HPDE6-E6E7 (cell line): ENCODE data around the gene PRICKLE2.

Experiments
- DNase-seq: peaks from one replicate; pipeline ENCODE4 v3.0.0; 2011; ENCODE audit warnings: missing footprints; ENCODE audit errors: extremely low spot score

PRICKLE2 gene

GRCh38 chr3:64074895-64075679, 150.2 kb downstream of the PRICKLE2 start:
- DNase-seq: no peak

- no peak for DNase-seq
Measured at GRCh38 chr3:64074060-64074459, 151.2 kb downstream of the PRICKLE2 start.

- no peak for DNase-seq
Measured at GRCh38 chr3:64073158-64073761, 152.0 kb downstream of the PRICKLE2 start.

GRCh38 chr3:64072126-64072525, 153.1 kb downstream of the PRICKLE2 start:
- no peak for DNase-seq

GRCh38 chr3:64070704-64071103, 154.6 kb downstream of the PRICKLE2 start:
- DNase-seq: no peak

- DNase-seq: no peak
Measured at GRCh38 chr3:64067506-64068346, 157.5 kb downstream of the PRICKLE2 start.

- no peak for DNase-seq
Measured at GRCh38 chr3:64064804-64065203, 160.5 kb downstream of the PRICKLE2 start.

- DNase-seq: no peak
Measured at GRCh38 chr3:64063983-64064438, 161.3 kb downstream of the PRICKLE2 start.

- no peak for DNase-seq
Measured at GRCh38 chr3:64063207-64063982, 161.9 kb downstream of the PRICKLE2 start.

- no peak for DNase-seq
Measured at GRCh38 chr3:64061628-64062027, 163.6 kb downstream of the PRICKLE2 start.

- no peak for DNase-seq
Measured at GRCh38 chr3:64059484-64060175, 165.6 kb downstream of the PRICKLE2 start.

GRCh38 chr3:64058566-64058965, 166.7 kb downstream of the PRICKLE2 start:
- no peak for DNase-seq

GRCh38 chr3:64057231-64057630, 168.0 kb downstream of the PRICKLE2 start:
- DNase-seq: no peak

- no peak for DNase-seq
Measured at GRCh38 chr3:64056606-64057180, 168.6 kb downstream of the PRICKLE2 start.

GRCh38 chr3:64055076-64055475, 170.2 kb downstream of the PRICKLE2 start:
- no peak for DNase-seq

- DNase-seq: no peak
Measured at GRCh38 chr3:64054488-64054887, 170.8 kb downstream of the PRICKLE2 start.

GRCh38 chr3:64053581-64053980, 171.7 kb downstream of the PRICKLE2 start:
- DNase-seq: no peak

GRCh38 chr3:64053117-64053516, 172.1 kb downstream of the PRICKLE2 start:
- DNase-seq: no peak

- no peak for DNase-seq
Measured at GRCh38 chr3:64049832-64050231, 175.4 kb downstream of the PRICKLE2 start.

- no peak for DNase-seq
Measured at GRCh38 chr3:64049136-64049535, 176.1 kb downstream of the PRICKLE2 start.

- DNase-seq: no peak
Measured at GRCh38 chr3:64048631-64049061, 176.6 kb downstream of the PRICKLE2 start.
